Activated effector memory CD4-positive, alpha-beta T cell treated with anti-CD3 and anti-CD28 coated beads, Interleukin-2, amount 50 U/mL, for 16 hours (primary cell): ENCODE measurements around the gene NPTX1.

Source experiments
- DNase-seq: peaks from one replicate; pipeline ENCODE4 v3.0.0-alpha.2; 2020

Gene NPTX1

GRCh38 chr17:80477647-80478478 is 1.5 kb upstream of the NPTX1 start:
- DNase-seq, result peak; percentile 70

- DNase-seq, result no peak
These were observed 655 bp upstream of the NPTX1 start for GRCh38 chr17:80476877-80477646.

- DNase-seq, result no peak
These were observed 1.2 kb downstream of the NPTX1 start for GRCh38 chr17:80474961-80475909.

- DNase-seq, result no peak
These were observed 2.0 kb downstream of the NPTX1 start for GRCh38 chr17:80474231-80474960.

GRCh38 chr17:80473701-80474100 is 2.7 kb downstream of the NPTX1 start:
- no peak for DNase-seq

GRCh38 chr17:80472996-80473395 is 3.4 kb downstream of the NPTX1 start:
- DNase-seq, result no peak

GRCh38 chr17:80471922-80472321 is 4.5 kb downstream of the NPTX1 start:
- DNase-seq, result no peak

- DNase-seq, result no peak
These were observed 5.8 kb downstream of the NPTX1 start for GRCh38 chr17:80470603-80471002.

- DNase-seq, result no peak
These were observed 6.7 kb downstream of the NPTX1 start for GRCh38 chr17:80469667-80470066.

GRCh38 chr17:80468781-80469493 is 7.5 kb downstream of the NPTX1 start:
- DNase-seq, result no peak

- DNase-seq, result no peak
These were observed 8.2 kb downstream of the NPTX1 start for GRCh38 chr17:80468242-80468641.

- DNase-seq, result no peak
These were observed 10.2 kb downstream of the NPTX1 start for GRCh38 chr17:80466188-80466705.

GRCh38 chr17:80465327-80465974 is 11.0 kb downstream of the NPTX1 start:
- DNase-seq, result no peak

- no peak for DNase-seq
These were observed 11.9 kb downstream of the NPTX1 start for GRCh38 chr17:80464486-80464885.

GRCh38 chr17:80463784-80464400 is 12.5 kb downstream of the NPTX1 start:
- no peak for DNase-seq

GRCh38 chr17:80461528-80462160 is 14.8 kb downstream of the NPTX1 start:
- DNase-seq, result no peak

GRCh38 chr17:80460429-80460834 is 16.0 kb downstream of the NPTX1 start:
- no peak for DNase-seq

GRCh38 chr17:80459234-80459633 is 17.2 kb downstream of the NPTX1 start:
- no peak for DNase-seq

- DNase-seq, result no peak
These were observed 18.4 kb downstream of the NPTX1 start for GRCh38 chr17:80458016-80458415.
